DND-41 (cell line): ENCODE results near the gene HAUS8.

Source experiments
- ATAC-seq: fragments of 200-7000 bp; cut with Tn5 transposase; 3 replicates; pipeline ENCODE4 v1.9.1; 2021; ENCODE audit warnings: low read depth; ENCODE audit not compliant: insufficient read depth
- DNase-seq: peaks from one replicate; pipeline ENCODE4 v3.0.0-alpha.2; 2020
- H2AFZ ChIP-seq: 2 replicates; pipeline ENCODE4 v1.6.0; 2012; ENCODE audit warnings: low read depth, low read length
- H3K27ac ChIP-seq: 2 replicates; pipeline ENCODE4 v1.5.1; 2012; ENCODE audit warnings: low read length, inconsistent platforms
- H3K27me3 ChIP-seq: fragments of 200-600 bp; sonication (generic); 2 replicates; pipeline ENCODE4 v1.6.0; 2012; ENCODE audit warnings: low read length, mild to moderate bottlenecking, inconsistent platforms; ENCODE audit not compliant: insufficient read depth, poor library complexity
- H3K36me3 ChIP-seq: 2 replicates; pipeline ENCODE4 v1.5.1; 2012; ENCODE audit warnings: low read length, inconsistent platforms; ENCODE audit not compliant: insufficient read depth
- H3K4me1 ChIP-seq: 2 replicates; pipeline ENCODE4 v1.5.1; 2012; ENCODE audit warnings: mild to moderate bottlenecking, low read length; ENCODE audit not compliant: insufficient read depth
- H3K4me2 ChIP-seq: 2 replicates; pipeline ENCODE4 v1.6.0; 2012; ENCODE audit warnings: mild to moderate bottlenecking, moderate library complexity, low read length, inconsistent platforms; ENCODE audit not compliant: insufficient read depth
- H3K4me3 ChIP-seq, 2 experiments: fragments of 200-600 bp in 1 of 2; shearing (Covaris generic) in 1 of 2; 2 replicates each; pipeline ENCODE4 v1.5.1; 2012 to 2016; ENCODE audit warnings: inconsistent platforms in 2 of 2, low read length in 2 of 2, mild to moderate bottlenecking in 2 of 2, low read depth in 1 of 2, moderate library complexity in 1 of 2
- H3K79me2 ChIP-seq: 2 replicates; pipeline ENCODE4 v1.6.0; 2012; ENCODE audit warnings: low read length, inconsistent platforms; ENCODE audit not compliant: insufficient read depth
- H3K9ac ChIP-seq: 2 replicates; pipeline ENCODE4 v1.6.0; 2012; ENCODE audit warnings: low read depth, mild to moderate bottlenecking, inconsistent platforms, low read length, moderate library complexity
- H3K9me3 ChIP-seq: 2 replicates; pipeline ENCODE4 v1.5.1; 2012; ENCODE audit warnings: low read length, moderate library complexity, mild to moderate bottlenecking, inconsistent platforms; ENCODE audit not compliant: insufficient read depth, severe bottlenecking
- H4K20me1 ChIP-seq: 2 replicates; pipeline ENCODE4 v1.6.0; 2012; ENCODE audit warnings: low read length; ENCODE audit not compliant: insufficient read depth
- EZH2 ChIP-seq: IDR thresholded peaks from 3 replicates; pipeline ENCODE4 v1.6.1; 2012; ENCODE audit warnings: borderline replicate concordance, low read depth, mild to moderate bottlenecking, moderate library complexity, low read length, inconsistent platforms; ENCODE audit not compliant: severe bottlenecking
- TF ChIP-seq, protein P1 (sequence below): IDR thresholded peaks from 2 replicates; pipeline ENCODE4 v1.5.1; 2012; ENCODE audit warnings: borderline replicate concordance, low read length, moderate library complexity, mild to moderate bottlenecking; ENCODE audit not compliant: poor library complexity, severe bottlenecking; ENCODE audit errors: extremely low read depth

Gene HAUS8

DNA sequence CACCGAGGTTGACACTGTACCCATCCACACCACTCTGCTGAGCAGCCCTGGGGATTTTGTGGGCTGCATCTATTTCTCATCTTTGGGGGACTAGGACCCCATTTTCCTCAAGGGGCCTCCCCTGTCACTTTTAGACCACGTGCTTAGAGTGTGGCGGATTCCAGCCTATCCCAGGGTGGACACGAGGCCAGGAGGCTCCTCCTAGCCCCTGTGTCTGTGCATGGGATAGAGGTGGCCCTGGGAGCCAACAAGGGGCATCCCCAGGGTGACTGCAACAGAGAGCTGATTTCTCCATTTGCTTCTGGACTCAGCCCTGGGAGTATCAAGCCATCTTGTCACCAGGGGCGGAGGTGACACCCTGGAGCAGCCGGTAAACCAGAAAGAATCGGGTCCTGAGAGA, 72.8 kb downstream of the HAUS8 start:
- H3K4me2 ChIP-seq: no peak overlapping the region
- H3K27ac ChIP-seq: no peak overlapping the region
- H2AFZ ChIP-seq: no peak overlapping the region

DNA sequence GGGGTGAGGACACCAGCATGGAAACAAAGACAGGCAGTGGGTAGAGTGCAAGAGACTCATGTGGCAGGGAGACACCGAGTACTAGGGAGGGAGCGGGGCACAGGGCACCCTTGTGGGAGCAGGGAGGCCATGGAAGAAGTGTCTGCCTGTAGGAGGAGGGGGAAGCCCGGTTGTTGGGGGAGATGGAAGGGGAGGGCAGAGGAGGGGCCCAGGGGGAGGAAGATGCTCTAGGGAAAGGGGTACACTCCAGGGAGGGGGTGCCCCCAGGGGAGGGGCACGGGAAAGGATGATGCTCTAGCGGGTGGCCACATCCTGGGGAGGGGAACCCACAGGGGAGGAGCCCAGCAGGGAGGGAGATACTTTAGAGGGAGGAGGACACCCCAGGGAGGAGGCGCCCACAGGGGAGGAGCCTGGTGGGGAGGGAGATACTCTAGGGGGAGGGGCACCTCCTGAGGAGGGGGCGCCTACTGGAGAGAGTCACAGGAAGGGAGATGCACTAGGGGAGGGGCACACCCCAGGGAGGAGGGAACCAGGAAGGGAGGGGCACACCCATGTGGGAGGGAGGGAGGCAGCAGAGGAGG, 73.6 kb downstream of the HAUS8 start:
- H3K36me3 ChIP-seq: no peaks in the 10 kb centered on the region
- ATAC-seq: peak; percentile 84
- H2AFZ ChIP-seq: no peak overlapping the region
- no peak overlapping the region for H3K4me3 ChIP-seq
- no peaks in the 10 kb centered on the region for H3K79me2 ChIP-seq
- H4K20me1 ChIP-seq: no peaks in the 10 kb centered on the region
- H3K4me2 ChIP-seq: 0 out of 2 replicates have a peak overlapping the region, but pooled peaks have one; percentile 16
- peaks cover 13% of the 10 kb centered on the region for H3K4me1 ChIP-seq
- H3K27ac ChIP-seq: no peak overlapping the region
- peak; percentile 73 for DNase-seq
- H3K27me3 ChIP-seq: no peaks in the 10 kb centered on the region
- no peak for TF ChIP-seq EZH2
- TF ChIP-seq, protein P1, sequence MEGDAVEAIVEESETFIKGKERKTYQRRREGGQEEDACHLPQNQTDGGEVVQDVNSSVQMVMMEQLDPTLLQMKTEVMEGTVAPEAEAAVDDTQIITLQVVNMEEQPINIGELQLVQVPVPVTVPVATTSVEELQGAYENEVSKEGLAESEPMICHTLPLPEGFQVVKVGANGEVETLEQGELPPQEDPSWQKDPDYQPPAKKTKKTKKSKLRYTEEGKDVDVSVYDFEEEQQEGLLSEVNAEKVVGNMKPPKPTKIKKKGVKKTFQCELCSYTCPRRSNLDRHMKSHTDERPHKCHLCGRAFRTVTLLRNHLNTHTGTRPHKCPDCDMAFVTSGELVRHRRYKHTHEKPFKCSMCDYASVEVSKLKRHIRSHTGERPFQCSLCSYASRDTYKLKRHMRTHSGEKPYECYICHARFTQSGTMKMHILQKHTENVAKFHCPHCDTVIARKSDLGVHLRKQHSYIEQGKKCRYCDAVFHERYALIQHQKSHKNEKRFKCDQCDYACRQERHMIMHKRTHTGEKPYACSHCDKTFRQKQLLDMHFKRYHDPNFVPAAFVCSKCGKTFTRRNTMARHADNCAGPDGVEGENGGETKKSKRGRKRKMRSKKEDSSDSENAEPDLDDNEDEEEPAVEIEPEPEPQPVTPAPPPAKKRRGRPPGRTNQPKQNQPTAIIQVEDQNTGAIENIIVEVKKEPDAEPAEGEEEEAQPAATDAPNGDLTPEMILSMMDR: no peak
- no peak overlapping the region for H3K9ac ChIP-seq
- peaks cover 4% of the 10 kb centered on the region for H3K9me3 ChIP-seq

More for the DNA sequence above, 72.8 kb downstream of the HAUS8 start:
- TF ChIP-seq EZH2: no peak
- TF ChIP-seq, protein P1: no peak
- DNase-seq (no peak), ATAC-seq (no peak)
- Histone ChIP-seq H3K27me3 (no peaks in the 10 kb centered on the region), H3K79me2 (no peaks in the 10 kb centered on the region), H3K9me3 (peaks cover 4% of the 10 kb centered on the region), H3K4me1 (peaks cover 13% of the 10 kb centered on the region), H3K9ac (no peak overlapping the region), H3K36me3 (no peaks in the 10 kb centered on the region), H3K4me3 (no peak overlapping the region), H4K20me1 (no peaks in the 10 kb centered on the region)
